HG03521 (cell line): ENCODE measurements around the gene NAA35.
"Not testable (repeated sequence)": the region's sequence is repeated elsewhere in the genome, so short reads cannot be mapped to it uniquely, and the experiment has no call there.

Experiments used
- ATAC-seq: cut with Tn5 transposase; IDR thresholded peaks from one replicate; pipeline ENCODE4 v1.9.1; 2021; ENCODE audit warnings: mild to moderate bottlenecking, moderate library complexity; ENCODE audit not compliant: unreplicated experiment

The NAA35 gene

DNA sequence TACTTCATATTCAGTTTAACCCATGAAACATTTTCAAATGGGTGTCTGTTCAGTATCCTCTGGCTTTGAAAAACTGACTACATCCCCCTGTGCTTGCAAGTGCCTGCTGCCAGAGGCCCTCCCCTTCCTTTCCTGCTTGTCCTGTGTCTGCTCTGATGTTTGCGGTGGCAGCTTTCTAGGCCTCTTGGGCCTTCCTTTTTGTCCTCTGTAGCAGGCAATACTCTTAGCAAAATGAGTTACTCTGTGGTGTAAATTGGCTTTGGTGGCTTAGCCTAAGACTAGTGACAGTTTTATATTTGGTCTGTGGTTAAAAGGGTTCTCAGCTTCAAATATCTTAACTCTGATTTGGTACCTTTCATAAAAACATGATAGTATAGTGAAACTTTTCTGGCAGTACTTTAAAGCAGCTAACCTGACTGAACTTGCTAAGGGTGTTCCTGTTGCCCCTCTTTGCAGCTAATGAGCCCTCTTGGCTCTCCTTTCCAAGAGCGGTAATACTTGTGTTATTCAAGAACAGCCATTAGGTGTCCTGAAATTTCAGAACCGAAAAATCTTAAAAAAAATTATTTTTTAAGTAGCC lies 81.8 kb downstream of the NAA35 start:
- no peak for ATAC-seq

DNA sequence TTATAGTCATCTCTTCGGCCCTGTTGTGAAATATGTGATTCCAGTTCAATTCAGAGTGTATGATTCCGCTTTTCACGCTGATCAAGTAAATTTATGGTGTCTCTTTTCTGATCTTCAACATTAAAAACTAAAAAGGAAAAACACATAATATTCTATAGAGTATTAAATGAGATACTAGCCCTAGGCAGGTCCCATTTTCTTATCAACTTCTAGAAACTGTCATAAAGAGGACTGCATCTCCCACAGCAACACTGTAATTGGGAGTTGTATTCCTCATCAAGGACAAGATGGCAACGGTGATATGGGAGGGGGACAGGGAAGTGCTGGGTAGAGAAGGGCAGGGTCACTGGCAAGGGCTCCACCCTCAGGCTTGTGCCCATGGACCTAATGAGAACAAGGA lies 86.8 kb downstream of the NAA35 start:
- no peak for ATAC-seq

DNA sequence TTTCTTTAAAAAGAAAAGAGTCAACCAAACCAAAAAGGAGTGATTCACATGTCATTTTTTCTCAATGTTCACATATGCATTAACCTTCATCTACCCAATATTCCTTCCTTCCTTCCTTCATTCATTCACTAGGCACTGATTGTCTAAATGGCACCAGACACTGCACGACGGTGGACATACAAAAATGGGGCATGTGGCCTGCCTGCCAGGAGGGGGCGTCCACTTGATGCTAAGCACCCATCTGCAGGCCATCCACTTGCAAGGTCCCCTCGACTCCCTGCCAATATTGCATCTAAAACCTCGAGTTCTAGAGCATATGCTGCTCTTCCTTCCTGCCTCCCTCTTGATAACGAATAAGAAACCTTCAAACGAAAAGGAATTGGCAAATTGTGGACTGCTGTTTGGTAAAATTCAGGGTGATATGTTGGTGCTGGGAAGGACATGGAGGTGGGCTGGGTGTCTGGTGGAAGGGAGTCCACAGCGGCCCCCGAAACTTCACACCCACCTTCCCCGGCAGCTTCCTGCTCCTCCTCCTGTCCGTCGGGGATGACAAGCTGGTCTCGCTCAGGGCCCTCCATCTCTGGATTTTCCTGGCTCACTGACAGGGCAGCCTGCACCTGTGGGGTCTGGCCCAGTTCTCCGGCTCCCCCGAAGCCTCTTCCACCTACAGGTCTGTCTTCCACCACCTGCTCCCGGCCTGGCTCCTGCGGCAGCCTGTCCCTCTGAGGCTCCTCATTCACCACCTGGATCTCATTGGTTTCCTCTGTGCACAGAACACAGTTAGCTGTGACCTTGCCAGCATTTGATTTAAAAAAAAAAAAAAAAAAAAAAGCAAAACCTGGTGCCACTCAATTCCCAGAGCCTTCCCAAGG lies 94.2 kb downstream of the NAA35 start:
- no peak for ATAC-seq

DNA sequence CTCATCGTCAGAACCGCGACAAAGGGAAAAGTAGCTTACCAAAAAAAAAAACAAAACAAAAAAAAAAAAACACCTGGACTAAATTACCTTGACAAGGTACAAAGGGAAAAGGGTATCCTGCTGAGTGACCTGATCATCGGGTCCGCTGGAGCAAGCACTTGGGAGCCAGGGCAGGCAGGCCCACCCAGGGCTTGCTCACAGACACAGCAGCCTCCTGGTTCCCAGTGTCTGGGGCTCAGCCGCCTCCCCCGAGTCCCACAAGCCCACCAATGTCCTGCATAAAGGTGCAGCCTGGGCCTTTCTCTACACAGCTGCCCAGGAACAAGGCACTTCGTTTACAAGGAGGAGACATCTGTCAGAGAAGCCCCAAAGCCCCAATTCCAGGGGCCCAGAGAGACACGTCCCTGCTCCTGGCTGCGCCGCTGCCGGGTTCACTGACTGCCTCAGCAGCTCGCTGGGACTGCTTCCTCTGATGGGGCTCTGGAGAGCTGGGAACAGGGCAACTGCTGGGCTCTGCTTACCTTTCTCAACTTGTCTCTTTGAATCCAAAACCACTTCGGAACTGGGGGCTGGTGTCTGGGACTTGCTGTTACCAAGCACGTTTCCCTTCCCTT lies 95.0 kb downstream of the NAA35 start:
- no peak for ATAC-seq

DNA sequence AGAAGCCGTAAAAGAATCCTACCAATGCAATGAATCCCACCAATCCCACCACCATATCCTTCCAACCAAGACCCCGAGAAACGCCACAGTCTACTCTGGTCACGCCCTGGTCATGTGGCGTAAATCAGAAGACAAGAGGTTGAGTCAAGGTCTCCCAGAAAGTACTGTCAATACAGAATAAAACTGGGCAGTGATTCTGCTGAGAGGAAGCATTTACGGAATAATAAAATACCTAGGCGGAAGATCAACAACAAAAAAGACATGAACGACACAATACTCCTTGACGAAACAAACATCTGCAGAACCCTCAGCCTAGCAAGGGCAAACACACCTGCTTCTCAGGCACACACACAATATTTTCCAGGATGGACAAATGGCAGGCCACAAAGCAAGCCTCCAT lies 95.6 kb downstream of the NAA35 start:
- no peak for ATAC-seq

DNA sequence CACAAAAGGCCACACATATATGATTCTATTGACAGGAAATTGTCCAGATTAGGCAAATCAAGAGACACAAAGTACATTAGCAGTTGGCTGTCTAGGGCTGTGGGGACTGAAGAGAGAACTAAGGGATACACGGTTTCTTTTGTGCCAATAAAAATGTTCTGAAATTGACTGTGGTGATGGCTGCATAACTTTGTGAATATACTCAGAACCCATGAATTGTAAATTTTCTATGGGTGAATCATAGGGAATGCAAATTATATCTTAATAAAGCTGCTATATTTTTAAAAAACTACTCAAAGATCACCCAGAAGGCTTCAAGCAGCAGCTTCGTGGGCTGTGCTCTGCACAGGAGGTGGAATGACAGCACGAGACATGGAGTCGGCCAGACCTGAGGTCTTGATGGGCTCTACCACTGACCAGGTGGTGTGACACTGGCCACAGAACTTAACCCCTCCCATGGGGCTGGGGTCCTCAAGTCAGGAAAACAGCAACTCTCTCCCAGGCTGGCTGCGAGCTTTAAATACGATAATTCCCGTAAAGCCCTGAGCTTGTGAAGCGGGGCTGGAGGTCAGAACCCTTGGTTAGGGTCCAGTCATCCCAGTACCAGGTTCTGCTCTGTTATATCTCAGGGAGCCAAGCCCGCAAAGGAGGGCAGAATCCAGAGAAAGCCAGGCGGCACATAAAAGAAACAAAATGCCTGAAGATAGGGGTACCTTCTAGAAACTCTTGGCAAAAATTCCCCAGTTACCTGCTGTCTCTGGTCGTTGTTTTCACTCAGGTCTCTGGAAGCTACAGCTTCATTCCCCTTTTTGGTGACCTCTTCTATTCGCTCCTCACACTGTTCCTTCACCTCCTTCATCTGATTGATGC lies 99.3 kb downstream of the NAA35 start:
- ATAC-seq = no peak

DNA sequence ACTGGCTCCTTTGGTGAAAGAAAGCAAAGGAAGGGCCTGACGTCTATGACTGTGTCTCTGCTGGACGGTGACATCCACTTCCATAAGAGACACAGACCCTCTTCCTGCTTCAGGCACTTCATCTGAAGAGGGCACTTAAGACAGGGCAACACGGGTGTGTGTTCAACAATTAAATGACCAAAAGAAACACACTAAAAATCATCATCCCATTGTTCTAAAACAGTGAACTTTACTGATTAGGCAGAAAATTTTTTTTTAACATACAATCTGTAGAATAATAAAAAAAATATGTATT lies 99.9 kb downstream of the NAA35 start:
- no peak for ATAC-seq

DNA sequence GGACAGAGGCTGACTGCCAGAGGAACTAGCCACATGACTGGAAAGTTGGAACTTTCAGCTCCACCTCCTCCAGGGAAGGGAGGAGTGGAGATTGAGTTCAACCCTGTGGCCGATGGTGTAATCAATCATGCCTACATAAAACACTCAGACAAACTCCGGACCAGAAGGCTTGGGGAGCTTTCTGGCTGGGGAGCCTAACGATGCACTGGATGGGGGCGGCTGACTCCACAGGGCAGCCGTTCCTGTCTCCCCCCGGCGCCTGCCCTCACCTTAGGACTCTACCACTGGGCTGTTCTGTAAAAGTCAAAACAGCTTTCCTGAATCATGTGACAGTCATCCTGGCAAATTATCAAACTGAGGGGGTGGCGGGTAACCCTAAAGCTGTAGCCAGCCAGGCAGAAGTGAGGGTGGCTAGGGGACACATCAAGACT lies 100.4 kb downstream of the NAA35 start:
- ATAC-seq = no peak

DNA sequence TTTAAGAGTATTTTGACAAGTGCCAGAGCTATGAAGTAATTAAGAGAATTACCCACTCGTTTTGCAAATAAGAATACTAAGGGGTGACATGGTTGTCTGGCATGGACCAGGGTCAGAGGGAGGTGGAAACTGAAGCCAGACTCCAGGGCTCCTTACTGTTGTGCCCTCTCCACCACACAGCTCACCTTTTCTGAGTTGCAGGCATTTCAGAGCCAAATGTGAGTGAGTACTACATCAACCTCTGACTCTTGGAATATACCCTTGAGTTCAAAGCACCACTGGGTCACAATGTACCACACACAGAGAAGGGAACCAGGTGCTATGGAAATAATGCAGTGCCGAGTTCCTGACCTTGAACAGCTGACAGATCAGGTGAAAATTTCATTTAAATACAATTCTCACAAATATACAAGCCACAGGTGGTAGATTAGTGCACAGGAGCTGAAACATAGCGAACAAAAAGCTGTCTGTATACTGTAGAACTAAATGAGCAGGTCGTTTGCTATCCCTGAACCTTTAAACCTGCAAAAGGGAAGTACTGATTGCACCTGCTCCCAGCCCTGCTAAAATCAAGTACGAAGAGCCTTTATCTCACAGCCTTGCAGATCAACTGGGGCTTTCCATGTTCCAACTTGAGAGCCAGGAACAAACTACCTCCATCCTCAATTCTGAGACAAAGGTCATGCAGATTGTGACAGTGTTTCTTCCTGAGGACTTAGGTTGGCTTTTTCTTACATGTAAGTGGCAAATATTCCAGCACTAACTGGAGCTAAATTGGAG lies 101.4 kb downstream of the NAA35 start:
- ATAC-seq = no peak

DNA sequence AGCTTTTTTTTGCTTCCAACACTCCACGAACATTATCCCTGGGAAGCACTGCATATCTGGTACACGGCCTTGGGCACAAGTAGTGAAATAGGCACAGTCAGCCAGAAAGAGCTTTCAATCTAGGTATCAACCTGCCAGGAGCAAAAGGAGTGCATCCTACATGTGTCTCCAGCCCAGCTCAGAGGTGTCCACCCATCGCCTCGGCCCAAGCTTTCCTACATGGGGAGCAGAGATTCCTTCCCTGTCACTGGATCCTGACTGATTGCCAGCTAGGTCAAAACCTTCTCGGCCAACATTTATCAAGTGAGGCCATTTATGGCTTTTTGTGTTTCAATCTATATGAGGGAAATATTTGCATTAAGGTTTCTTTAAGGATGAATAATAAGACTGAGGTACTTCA lies 102.6 kb downstream of the NAA35 start:
- ATAC-seq = no peak

DNA sequence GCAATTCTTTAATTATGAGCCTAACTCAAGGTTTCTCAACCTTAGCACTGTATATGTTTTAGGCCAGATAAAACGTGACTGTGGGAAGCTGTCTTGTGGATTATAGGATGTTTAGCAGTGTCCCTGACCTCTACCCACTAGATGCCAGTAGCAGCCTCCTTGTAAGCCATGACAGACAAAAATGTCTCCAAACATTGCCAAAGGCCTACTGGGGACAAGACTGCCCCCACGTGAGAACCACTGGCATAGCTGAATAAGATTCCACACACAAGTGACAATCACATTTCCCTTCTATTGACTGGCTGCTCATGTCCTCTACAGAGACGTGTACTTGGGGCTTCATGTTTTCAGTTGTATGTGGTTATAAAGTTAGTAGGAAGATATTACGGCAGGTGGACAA lies 103.1 kb downstream of the NAA35 start:
- no peak for ATAC-seq

DNA sequence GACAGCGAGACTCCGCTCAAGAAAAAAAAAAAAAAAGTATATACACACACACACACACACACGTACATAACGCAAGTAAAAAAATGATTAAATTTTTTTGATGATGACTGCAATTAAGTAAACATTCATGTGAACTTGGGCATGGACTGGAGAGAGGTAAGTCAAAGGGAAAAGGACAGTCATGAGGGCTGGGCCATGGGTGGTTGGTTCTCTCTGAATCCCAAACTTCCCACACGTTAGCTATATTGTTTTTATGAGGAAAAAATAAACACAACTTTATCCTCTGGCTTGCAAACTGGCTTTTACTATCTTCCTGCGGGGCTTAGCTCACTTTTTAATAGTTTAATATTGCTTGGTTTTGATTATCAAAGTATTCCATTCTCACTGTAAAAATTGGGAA lies 104.7 kb downstream of the NAA35 start:
- ATAC-seq = no peak

DNA sequence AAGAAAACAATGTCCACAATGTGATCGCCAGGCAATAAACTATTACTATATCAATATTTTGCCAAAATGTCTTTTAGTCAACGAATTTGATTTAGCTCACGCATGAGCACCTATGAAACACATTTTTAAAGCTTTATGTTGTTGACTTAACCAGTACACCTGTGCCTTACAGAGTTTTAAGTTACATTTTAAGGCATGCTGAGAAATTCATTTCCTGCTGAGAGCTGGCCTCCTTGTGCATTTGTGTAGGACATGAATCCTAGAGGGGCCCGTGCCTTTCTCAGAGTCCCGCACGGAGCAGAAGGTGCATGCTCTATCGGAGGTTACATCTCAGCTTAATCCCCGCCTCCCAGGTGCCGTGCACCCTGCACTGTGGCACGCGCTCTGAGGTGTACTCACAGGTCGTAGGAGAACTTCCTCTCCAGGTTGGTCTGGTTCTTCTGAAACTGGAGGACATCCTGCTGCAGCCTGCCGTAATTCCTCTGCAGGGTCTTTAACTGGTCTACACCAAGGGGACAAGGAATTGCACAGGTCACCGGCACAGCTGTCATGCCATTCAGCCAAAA lies 105.2 kb downstream of the NAA35 start:
- no peak for ATAC-seq

DNA sequence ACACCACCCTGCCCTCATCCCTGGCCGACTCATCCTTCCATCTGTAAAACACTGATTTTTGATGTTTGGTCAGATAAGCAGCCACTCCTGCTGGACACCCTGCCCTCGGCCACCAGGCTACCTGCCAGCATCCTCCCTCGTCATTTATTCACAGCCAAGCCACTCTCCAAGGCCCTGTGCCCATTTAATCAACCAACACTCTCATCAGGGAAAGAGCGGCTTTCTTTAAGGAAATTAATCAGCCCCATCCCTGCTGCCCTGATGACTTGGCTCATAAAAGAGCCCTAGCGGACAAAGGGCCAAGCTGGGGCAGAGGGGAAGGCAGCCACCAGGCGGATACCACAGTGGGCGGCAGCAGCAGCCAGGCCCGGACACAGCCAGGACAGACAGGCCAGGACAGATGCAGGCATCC lies 106.0 kb downstream of the NAA35 start:
- ATAC-seq = no peak

DNA sequence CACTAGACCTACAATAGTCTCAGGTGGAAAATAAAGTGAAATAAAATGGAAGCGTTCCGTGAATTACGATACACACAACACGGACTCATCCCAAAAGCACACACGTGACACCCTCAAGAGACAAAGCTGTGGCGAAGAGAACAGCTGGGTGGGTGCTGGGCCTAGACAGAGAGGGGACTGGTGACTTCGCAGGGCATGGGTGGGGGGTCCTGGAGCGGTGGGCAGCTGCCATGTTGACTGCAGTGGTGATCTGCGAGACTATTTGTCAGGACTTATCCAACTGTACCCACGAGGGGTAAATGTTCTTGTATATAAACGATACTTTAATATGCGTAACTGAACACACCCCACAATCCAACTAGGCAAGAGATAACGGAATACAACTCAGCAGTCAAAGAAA lies 106.4 kb downstream of the NAA35 start:
- ATAC-seq = no peak

DNA sequence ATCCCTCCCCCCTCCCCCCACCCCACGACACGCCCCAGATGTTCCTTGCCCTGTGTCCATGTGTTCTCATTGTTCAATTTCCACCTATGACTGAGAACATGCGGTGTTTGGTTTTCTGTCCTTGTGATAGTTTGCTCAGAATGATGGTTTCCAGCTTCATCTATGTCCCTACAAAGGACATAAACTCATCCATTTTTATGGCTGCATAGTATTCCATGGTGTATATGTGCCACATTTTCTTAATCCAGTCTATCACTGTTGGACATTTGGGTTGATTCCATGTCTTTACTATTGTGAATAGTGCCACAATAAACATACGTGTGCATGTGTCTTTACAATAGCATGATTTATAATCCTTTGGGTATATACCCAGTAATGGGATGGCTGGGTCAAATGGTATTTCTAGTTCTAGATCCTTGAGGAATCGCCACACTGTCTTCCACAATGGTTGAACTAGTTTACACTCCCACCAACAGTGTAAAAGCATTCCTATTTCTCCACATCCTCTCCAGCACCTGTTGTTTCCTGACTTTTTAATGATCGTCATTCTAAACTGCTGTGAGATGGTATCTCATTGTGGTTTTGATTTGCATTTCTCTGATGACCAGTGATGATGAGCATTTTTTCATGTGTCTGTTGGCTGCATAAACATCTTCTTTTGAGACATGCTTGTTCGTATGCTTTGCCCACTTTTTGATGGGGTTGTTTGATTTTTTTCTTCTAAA lies 107.2 kb downstream of the NAA35 start:
- ATAC-seq = not testable (repeated sequence)

DNA sequence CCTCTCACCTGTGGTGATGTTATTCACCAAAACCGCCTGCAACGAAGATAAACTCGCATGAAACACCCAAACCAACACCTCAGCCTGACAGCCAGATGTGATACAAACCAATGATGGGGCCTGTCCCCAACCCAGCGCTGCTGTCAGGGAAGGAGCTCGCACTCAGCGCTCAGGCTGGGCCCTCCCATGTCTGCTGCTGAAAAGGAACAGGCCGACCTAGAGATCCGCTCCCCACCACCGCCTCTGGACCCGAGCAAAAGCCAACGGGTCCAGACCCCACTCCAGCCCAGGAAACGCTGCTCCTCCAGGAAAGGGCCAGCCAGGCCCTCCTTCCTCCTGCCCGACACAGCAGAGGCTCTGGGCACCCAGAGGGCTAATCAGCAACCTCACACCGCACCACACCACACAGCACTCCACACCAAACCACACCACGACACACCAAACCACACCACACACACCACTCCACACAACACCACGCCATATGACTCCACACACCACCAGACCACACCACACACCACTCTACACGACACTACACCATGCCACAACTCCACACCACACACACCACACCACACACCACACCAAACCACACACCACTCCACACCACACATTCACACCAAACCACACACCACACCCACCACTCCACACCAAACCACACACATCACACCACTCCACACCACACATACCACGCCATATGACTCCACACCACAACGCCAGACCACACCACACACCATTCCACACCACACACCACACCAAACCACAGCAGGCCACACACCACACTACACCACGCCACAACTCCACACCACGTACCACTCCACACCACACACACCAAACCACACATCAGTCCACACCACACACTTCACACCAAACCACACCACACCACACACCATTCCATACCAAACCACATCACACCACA lies 111.9 kb downstream of the NAA35 start:
- ATAC-seq = no peak

DNA sequence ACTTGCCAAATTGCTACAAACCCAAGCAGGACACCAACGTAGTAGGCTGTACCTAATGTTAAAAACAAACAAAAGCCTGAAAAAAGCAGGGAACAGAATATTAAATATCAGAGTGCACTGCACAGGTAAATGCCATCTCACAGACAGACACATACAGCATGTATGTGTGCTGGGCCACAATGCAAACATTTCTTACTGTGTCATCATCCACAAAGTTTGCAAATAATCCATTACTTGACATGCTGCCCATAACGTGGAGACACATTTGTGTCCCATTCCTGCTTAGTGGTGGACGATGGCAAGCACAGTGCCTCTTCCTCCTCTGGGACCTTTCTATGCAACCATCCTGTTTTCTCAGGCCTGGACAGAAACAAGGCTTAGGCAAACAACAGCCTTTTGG lies 113.7 kb downstream of the NAA35 start:
- ATAC-seq = no peak

DNA sequence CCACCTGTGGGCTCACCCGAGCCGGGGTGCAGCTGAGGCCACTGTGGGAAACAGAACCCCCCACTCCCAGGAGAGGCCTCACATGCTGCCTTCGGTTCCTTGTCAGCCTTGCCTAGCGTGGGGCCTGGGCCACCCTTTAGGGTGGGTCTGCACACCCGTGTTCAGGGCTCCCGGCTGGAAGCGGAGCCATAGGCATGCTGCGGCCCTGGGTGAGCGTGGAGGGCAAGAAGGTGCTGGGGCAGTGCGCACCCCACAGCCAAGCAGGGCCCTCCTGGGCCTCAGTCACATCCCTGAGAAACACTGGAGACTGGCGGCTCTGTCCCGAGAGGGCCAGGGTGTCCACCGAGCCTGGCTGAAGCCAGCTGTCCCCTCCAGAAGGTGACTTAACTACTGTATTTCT lies 116.5 kb downstream of the NAA35 start:
- no peak for ATAC-seq
